ENCODE data around the gene OLFM1.
"Not testable (repeated sequence)": the region's sequence is repeated elsewhere in the genome, so short reads cannot be mapped to it uniquely, and the experiment has no call there.

Gene OLFM1

DNA sequence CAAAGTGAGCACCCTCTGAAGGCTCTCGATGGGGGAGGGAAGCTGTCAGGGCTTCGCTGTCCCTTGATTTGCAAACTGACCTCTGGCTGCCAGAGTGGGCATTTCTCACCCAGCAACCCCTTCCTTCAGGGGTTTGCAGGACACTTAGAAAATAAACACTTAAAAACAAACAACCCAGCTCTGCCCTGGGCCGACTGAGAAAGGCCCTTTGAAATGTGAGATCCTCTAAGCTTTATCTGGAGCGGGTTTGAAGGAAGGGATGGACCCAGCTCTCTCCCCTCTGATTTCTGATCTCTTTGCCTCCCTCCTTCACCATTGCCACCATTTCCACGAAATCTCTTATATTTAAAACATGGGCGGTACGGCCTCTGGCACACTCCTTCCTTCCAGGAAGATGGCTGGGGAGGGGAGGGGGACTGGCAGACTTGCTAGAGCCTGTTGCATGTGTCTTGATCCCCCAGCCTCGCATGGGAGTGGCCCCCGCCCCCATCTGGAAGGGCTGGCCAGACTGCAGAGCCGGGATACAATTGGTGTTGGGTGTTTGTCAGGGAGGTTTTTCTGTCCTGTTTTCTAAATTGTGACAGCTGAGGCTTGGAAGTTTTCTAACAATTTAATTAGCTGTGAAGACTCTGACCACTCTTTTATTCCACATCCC lies 20.2 kb downstream of the OLFM1 start:
- no peak for DNase-seq (ENCODE audit: low read depth)

DNA sequence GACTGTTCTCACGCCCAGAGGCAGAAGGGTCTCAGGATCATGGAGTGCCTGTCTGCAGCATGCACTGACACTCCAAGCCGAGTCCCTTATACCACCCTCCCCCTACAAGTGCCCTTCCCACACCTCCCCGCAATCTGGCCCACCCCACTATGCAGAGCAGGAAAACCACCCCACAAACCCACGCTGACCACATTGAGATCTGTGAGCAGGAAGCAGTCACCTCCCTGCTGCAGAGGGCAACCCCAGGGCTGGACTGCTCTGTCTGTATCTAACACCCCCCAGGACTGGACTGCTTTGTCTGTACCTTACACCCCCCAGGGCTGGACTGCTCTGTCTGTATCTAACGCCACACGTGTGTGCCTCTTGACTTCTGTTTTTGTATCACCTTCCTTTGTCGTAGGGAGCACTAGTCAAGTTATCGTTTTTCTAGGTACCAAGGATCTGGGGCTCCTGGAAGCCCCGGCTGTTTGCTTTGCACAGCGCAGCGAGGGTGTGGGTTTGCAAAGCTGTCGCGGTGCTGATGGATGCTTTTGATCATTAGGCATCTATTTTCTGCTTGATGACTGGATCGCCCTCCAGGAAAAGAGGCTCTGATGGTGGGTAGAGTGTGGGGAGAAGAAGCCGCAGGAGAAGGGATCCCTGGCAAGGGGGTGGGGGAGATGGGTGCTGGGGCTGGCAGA lies 21.5 kb downstream of the OLFM1 start:
- DNase-seq (ENCODE audit: low read depth), result no peak

- DNase-seq (ENCODE audit: low read depth), result no peak
Observed at GRCh38 chr9:135109650-135110049, 22.2 kb downstream of the OLFM1 start.

DNA sequence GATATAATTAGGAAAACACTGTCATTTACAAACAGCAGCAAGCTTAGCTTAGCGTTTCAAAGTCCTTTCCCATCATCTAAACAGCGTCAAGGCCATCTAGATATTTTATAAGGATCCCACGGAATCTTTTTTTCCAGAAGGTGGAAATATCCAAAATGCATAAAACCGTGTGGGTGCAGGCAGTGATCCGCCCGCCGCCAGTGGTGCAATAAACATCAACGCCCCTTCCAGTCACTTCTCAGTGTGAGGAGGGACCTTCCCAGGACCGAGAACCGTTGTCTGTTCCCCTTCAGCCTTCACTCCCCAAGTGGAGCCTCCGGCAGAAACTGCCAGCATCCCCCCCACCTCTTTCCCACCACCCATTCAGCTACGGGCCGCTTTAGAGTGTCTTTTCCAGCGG lies 22.9 kb downstream of the OLFM1 start:
- no peak for DNase-seq (ENCODE audit: low read depth)

GRCh38 chr9:135111600-135111999 lies 24.1 kb downstream of the OLFM1 start:
- DNase-seq (ENCODE audit: low read depth), result not testable (repeated sequence)

DNA sequence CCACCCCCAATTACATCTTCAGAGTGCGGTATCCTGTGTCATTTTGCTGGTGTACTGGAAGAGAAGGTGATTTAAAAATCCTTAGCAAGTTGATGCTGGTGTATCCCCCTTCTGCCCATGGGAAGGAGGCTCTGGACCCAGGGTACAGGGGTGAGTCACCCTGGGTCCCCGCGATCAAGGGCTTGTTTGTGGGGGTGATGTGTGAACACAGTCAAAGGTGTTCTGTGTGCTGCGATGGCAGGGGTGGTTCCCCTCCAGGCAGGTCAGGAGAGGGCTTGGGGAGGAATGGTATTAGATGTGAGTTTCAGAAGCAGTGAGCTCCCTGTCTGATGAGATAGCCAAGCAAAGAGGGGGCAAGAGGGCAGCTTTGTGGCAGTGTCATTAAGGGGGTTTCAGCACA lies 28.9 kb downstream of the OLFM1 start:
- DNase-seq (ENCODE audit: low read depth), result no peak

DNA sequence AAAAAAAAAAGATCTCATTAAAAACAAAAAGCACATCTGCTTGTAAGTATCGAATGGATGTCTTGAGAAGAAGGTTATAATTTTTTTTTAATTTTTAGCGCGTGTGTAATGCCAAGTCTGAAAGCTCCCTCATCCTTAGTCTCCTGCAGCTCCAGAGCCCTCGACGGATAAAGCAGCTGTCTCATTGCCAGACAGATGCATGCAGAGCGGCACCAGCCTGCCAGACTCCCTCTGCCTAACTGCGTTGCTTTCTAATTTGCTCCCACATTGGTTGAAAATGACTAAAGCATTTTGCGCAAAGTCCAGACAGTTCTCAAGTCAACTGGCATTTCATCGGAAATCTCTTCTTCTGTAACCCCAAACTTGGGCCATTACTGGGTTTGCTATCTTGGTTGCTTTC lies 29.4 kb downstream of the OLFM1 start:
- no peak for DNase-seq (ENCODE audit: low read depth)

GRCh38 chr9:135117281-135117680 lies 29.8 kb downstream of the OLFM1 start:
- DNase-seq (ENCODE audit: low read depth), result no peak

DNA sequence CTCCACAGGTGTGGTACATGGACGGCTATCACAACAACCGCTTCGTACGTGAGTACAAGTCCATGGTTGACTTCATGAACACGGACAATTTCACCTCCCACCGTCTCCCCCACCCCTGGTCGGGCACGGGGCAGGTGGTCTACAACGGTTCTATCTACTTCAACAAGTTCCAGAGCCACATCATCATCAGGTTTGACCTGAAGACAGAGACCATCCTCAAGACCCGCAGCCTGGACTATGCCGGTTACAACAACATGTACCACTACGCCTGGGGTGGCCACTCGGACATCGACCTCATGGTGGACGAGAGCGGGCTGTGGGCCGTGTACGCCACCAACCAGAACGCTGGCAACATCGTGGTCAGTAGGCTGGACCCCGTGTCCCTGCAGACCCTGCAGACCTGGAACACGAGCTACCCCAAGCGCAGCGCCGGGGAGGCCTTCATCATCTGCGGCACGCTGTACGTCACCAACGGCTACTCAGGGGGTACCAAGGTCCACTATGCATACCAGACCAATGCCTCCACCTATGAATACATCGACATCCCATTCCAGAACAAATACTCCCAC lies 32.1 kb downstream of the OLFM1 start:
- no peak for DNase-seq (ENCODE audit: low read depth)

DNA sequence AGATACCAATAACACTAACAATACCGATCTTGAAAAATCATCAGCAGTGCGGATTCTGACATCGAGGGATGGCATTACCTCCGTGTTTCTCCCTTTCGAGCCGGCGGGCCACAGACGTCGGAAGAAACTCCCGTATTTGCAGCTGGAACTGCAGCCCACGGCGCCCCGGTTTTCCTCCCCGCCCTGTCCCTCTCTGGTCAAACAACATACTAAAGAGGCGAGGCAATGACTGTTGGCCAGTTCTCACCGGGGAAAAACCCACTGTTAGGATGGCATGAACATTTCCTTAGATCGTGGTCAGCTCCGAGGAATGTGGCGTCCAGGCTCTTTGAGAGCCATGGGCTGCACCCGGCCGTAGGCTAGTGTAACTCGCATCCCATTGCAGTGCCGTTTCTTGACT lies 32.8 kb downstream of the OLFM1 start:
- no peak for DNase-seq (ENCODE audit: low read depth)

- no peak for DNase-seq (ENCODE audit: low read depth)
Observed at GRCh38 chr9:135122316-135122715, 34.8 kb downstream of the OLFM1 start.

DNA sequence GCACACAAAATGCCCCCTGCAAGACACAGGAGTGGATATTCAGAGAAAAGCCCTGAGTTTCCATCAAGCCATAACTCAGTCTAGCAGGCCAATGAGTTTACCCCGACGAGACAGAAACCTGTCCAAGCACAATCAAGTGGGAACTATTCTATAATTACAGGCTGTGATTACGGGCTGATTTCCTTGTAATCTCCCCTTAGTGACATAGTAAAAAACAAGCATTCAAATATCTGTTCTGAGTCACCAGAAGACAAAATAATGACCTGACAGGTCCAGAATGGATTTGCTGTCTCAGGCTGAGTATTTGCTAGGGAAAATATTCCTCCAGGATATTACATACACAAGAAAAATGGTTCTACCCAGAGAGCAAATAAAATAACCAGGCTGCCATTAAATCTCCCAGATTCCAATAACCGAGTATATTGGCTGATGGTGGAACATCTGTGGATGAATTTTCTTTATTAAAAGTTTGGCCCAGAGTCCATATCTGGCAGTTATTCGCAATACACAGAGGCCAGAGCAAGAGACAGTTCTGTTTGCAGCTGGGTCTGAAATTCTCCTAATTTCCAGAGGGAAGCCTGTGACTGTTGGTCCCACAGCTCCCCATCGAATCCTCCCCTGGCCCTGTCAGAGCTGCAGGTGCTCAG lies 35.8 kb downstream of the OLFM1 start:
- DNase-seq (ENCODE audit: low read depth), result no peak

DNA sequence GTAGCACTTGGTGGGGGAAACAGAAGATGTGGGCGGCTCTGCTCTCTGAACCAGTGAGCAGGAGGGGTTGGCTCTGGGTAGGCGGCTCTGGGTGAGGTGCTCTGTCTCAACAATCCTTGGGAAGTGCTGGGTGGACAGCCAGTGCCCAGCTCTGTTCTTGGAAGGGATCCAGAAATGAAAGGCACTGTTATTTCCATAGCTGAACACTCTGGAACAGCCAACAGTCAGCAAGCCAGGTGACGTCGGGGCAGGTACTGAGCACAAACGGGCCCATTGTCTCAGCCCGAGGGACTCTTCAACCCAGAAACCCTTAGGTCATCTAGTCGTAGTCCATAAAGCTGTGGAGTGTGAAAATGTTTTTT lies 36.3 kb downstream of the OLFM1 start:
- no peak for DNase-seq (ENCODE audit: low read depth)

- no peak for DNase-seq (ENCODE audit: low read depth)
Observed at GRCh38 chr9:135126451-135127187, 39.2 kb downstream of the OLFM1 start.

DNA sequence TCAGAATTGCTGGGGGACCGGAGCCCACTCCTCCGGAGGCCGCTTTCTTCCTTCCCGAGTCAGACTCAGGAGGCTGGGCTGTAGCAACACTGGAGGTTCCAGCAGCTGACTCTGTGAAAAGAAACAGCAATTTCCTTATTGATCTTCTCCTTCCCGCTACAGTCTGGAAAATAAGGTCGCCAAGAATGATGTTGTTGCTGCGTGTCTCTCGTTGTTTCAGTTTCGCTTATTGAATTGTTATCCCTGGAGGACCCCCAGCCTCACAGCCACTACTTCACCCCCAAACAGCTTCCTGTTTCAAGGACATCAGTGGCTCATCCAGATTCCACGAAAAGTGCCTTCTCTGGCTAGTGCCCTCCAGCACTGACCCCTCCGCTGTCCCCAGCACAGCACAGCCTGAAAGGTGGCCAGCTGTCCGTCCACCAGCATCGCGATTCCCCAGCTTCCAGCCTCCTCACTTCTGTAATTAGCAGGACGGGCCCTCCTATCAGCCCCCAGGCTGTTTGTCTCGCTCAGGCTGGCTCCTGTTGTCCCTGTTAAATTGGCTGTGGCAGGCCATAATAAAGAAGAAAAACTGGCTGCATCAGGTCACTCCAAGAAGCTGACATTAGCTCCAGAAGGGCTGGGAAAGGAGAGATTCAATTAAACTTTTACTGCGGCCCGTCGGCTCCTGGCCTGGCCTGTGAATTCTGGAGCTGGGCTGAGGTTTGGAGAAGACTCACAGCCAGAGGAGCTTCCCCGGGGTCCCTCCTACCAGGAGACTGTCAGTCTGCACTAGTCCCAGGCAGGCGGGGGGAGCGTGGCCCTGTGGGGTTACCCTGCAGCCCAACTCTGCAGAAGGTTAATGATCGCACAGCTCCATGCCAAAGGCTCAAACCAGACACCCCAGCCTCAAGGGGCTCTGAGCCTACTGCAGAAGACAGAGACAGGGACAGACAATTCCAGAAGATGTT lies 40.5 kb downstream of the OLFM1 start:
- DNase-seq (ENCODE audit: low read depth), result no peak

- DNase-seq (ENCODE audit: low read depth), result no peak
Observed at GRCh38 chr9:135129137-135129695, 41.7 kb downstream of the OLFM1 start.

DNA sequence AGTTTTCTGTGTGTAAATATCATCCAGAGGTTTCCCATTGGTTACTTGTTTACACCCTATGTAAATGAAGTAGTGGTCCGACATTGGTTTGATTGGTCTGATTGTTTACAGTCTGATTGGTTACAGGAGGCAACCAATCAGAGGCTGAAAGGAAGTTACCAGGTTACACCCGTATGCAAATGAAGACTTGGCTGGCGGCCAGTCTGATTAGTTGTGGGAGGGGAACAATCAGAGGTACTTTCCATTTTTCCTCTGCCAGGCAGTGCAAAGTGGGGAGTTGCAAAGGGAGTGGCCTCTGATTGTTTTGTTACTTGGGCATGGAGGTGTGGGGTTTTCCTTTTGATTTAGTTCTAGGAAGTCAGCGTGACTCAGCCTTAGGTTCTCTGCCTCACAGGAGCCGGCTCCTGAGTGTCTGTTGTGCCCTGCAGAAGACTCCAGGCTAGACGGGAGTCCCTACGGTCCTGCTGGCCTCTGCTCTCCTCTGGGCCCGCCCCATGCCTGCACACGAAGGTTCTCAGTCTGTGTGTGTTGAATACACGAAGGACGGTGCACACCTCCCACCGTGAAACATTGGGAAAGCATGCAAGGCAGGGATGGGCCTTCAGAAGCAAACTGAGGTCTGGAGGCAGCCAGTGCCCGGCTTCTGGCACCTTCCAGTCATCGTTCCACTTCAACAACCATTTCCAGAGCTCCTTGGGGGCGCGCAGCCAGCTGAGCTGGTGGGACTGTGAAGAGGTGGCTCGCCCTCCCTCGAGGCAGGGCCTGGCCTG lies 42.9 kb downstream of the OLFM1 start:
- DNase-seq (ENCODE audit: low read depth), result no peak

- no peak for DNase-seq (ENCODE audit: low read depth)
Observed at GRCh38 chr9:135131488-135131887, 44.0 kb downstream of the OLFM1 start.

GRCh38 chr9:135132008-135132407 lies 44.5 kb downstream of the OLFM1 start:
- DNase-seq (ENCODE audit: low read depth), result no peak
